HepG2 (cell line): ENCODE measurements around the gene ARHGAP5. TPM values are rescaled to one million over a fixed set of nuclear protein-coding genes. Genes with fewer than 3 reads are reported as not detected.
A peak's percentile ranks its signal among the peaks of the same experiment; 100 is the strongest.

Source experiments
- CBFB ChIP-seq: sonication (generic); formaldehyde crosslinking; IDR thresholded peaks from 2 replicates; pipeline ENCODE4 v1.4.0; 2020; ENCODE audit warnings: missing genetic modification reagents
- CEBPG ChIP-seq: IDR thresholded peaks from 2 replicates; pipeline ENCODE4 v1.6.1; 2016
- CHD4 ChIP-seq: fragments of 200-600 bp; sonication (generic); IDR thresholded peaks from 2 replicates; pipeline ENCODE4 v1.7.0; 2017; ENCODE audit warnings: mild to moderate bottlenecking, low read length, borderline replicate concordance
- ESRRA ChIP-seq: sonication (generic); formaldehyde crosslinking; IDR thresholded peaks from 2 replicates; pipeline ENCODE4 v1.5.1; 2020; ENCODE audit warnings: mild to moderate bottlenecking, low read depth, missing genetic modification reagents
- FOSL1 ChIP-seq: sonication (generic); formaldehyde crosslinking; IDR thresholded peaks from 2 replicates; pipeline ENCODE4 v1.9.0; 2021; ENCODE audit warnings: missing genetic modification reagents, borderline replicate concordance
- GABPB1 ChIP-seq: IDR thresholded peaks from 2 replicates; pipeline ENCODE4 v1.6.1; 2016; ENCODE audit warnings: mild to moderate bottlenecking, missing genetic modification reagents, moderate library complexity, missing compliant biosample characterization
- JUND ChIP-seq: sonication (generic); formaldehyde crosslinking; IDR thresholded peaks from 2 replicates; pipeline ENCODE4 v1.8.0; 2022; ENCODE audit warnings: mild to moderate bottlenecking, missing genetic modification reagents
- KLF9 ChIP-seq: IDR thresholded peaks from 2 replicates; pipeline ENCODE4 v1.6.1; 2016; ENCODE audit warnings: low read depth
- RBFOX2 ChIP-seq: fragments of 200-400 bp; formaldehyde crosslinking; IDR thresholded peaks from 2 replicates; pipeline ENCODE4 v1.6.1; 2017; ENCODE audit warnings: low read depth, mild to moderate bottlenecking, low read length
- RNF219 ChIP-seq: sonication (generic); formaldehyde crosslinking; IDR thresholded peaks from 2 replicates; pipeline ENCODE4 v1.5.0; 2020; ENCODE audit warnings: mild to moderate bottlenecking, missing genetic modification reagents
- SNRNP70 ChIP-seq: fragments of 200-400 bp; formaldehyde crosslinking; IDR thresholded peaks from 2 replicates; pipeline ENCODE4 v1.6.1; 2017; ENCODE audit warnings: mild to moderate bottlenecking, low read depth, low read length, moderate library complexity
- STAG1 ChIP-seq: sonication (generic); formaldehyde crosslinking; IDR thresholded peaks from 2 replicates; pipeline ENCODE4 v1.4.0; 2020; ENCODE audit warnings: missing genetic modification reagents
- THAP9 ChIP-seq: sonication (generic); formaldehyde crosslinking; IDR thresholded peaks from 2 replicates; pipeline ENCODE4; 2020; ENCODE audit warnings: missing genetic modification reagents, mild to moderate bottlenecking, borderline replicate concordance
- ZBTB38 ChIP-seq: sonication (generic); formaldehyde crosslinking; IDR thresholded peaks from 2 replicates; pipeline ENCODE4 v1.5.1; 2020; ENCODE audit warnings: mild to moderate bottlenecking, missing genetic modification reagents
- ZC3H4 ChIP-seq: sonication (generic); formaldehyde crosslinking; IDR thresholded peaks from 2 replicates; pipeline ENCODE4 v1.4.0; 2020; ENCODE audit warnings: missing genetic modification reagents, borderline replicate concordance
- ZNF296 ChIP-seq: sonication (generic); formaldehyde crosslinking; conservative IDR thresholded peaks from 2 replicates; pipeline ENCODE4 v1.5.0; 2020; ENCODE audit warnings: mild to moderate bottlenecking, missing genetic modification reagents
- ZNF317 ChIP-seq: sonication (generic); formaldehyde crosslinking; IDR thresholded peaks from 2 replicates; pipeline ENCODE4 v1.5.0; 2020; ENCODE audit warnings: mild to moderate bottlenecking, missing genetic modification reagents
- ZNF34 ChIP-seq: sonication (generic); formaldehyde crosslinking; IDR thresholded peaks from 2 replicates; pipeline ENCODE4 v1.4.0; 2020; ENCODE audit warnings: mild to moderate bottlenecking, missing genetic modification reagents, borderline replicate concordance
- ZNF460 ChIP-seq: sonication (generic); formaldehyde crosslinking; IDR thresholded peaks from 2 replicates; pipeline ENCODE4 v1.5.1; 2020; ENCODE audit warnings: missing genetic modification reagents, mild to moderate bottlenecking, borderline replicate concordance
- polyA plus RNA-seq, 8 experiments: library from polyadenylated mRNA; depleted of rRNA in 3 of 8; stranded (reverse) in 7 of 8; unstranded in 1 of 8; fragments of >200 nt; fragmentation: Illumina TruSeq in 4 of 8; extraction: Trizol in 4 of 8; gene quantifications; 2 replicates each; pipeline versions ENCODE4 v1.2.1 to v1.2.3, GENCODE V29; 2011 to 2016; ENCODE audit warnings: low read depth in 4 of 8, missing spikeins in 1 of 8, mixed read lengths in 1 of 8; ENCODE audit not compliant: insufficient read depth in 1 of 8
- total RNA-seq, 5 experiments: library from RNA; depleted of rRNA; stranded (reverse); fragments of >200 nt; fragmentation: Illumina TruSeq; extraction: Trizol; gene quantifications; 2 replicates each; pipeline ENCODE4 v1.2.3, GENCODE V29; 2016; ENCODE audit warnings: low read depth in 1 of 5
- TF ChIP-seq, protein P1 (sequence below): sonication (generic); formaldehyde crosslinking; IDR thresholded peaks from 2 replicates; pipeline ENCODE4 v1.8.1; 2023; ENCODE audit warnings: mild to moderate bottlenecking, inconsistent platforms, moderate library complexity, missing genetic modification reagents, borderline replicate concordance
- TF ChIP-seq, protein P2 (sequence below): sonication (generic); formaldehyde crosslinking; IDR thresholded peaks from 2 replicates; pipeline ENCODE4 v1.4.0; 2020; ENCODE audit warnings: mild to moderate bottlenecking, missing genetic modification reagents

ARHGAP5 gene
- total and polyA plus RNA-seq, 2 of the 13 experiments (the other 11 are each of a cell fraction or from before 2014, with no cell fraction given) = 33.7 to 144 TPM

- TF ChIP-seq ZNF34 (no peak; the same call in 1 of the 2 replicates), RNF219 (CRISPR knock-in tag) (no peak), ZNF296 (CRISPR knock-in tag) (no peak), CBFB (CRISPR knock-in tag) (no peak; the same call in 1 of the 2 replicates), ZNF317 (CRISPR knock-in tag) (peak; percentile 36; the same call in 1 of the 2 replicates), THAP9 (CRISPR knock-in tag) (peak; percentile 88; the same call in 1 of the 2 replicates), CEBPG (CRISPR knock-in tag) (no peak), ZNF460 (CRISPR knock-in tag) (peak; percentile 39; the same call in 1 of the 2 replicates), JUND (CRISPR knock-in tag) (no peak), ZC3H4 (no peak), RBFOX2 (peak; percentile 98), KLF9 (no peak), ESRRA (CRISPR knock-in tag) (0 out of 2 replicates have a peak, but pooled peaks have one; percentile 37), STAG1 (CRISPR knock-in tag) (0 out of 2 replicates have a peak, but pooled peaks have one; percentile 17), ZBTB38 (CRISPR knock-in tag) (no peak), FOSL1 (peak; percentile 5; the same call in 1 of the 2 replicates), GABPB1 (CRISPR knock-in tag) (peak; percentile 84; the same call in 1 of the 2 replicates), CHD4 (no peak), SNRNP70 (no peak)
- TF ChIP-seq, protein P1, sequence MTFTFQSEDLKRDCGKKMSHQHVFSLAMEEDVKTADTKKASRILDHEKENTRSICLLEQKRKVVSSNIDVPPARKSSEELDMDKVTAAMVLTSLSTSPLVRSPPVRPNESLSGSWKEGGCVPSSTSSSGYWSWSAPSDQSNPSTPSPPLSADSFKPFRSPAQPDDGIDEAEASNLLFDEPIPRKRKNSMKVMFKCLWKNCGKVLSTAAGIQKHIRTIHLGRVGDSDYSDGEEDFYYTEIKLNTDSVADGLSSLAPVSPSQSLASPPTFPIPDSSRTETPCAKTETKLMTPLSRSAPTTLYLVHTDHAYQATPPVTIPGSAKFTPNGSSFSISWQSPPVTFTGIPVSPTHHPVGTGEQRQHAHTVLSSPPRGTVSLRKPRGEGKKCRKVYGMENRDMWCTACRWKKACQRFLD (CRISPR knock-in tag) = peak; percentile 81
- TF ChIP-seq, protein P2, sequence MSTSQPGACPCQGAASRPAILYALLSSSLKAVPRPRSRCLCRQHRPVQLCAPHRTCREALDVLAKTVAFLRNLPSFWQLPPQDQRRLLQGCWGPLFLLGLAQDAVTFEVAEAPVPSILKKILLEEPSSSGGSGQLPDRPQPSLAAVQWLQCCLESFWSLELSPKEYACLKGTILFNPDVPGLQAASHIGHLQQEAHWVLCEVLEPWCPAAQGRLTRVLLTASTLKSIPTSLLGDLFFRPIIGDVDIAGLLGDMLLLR (CRISPR knock-in tag) = no peak
Measured at GRCh38 chr14:32077081-32078022, at the start of gene ARHGAP5 (continued).
